ENCODE results near the gene MPV17L2.

The MPV17L2 gene

DNA sequence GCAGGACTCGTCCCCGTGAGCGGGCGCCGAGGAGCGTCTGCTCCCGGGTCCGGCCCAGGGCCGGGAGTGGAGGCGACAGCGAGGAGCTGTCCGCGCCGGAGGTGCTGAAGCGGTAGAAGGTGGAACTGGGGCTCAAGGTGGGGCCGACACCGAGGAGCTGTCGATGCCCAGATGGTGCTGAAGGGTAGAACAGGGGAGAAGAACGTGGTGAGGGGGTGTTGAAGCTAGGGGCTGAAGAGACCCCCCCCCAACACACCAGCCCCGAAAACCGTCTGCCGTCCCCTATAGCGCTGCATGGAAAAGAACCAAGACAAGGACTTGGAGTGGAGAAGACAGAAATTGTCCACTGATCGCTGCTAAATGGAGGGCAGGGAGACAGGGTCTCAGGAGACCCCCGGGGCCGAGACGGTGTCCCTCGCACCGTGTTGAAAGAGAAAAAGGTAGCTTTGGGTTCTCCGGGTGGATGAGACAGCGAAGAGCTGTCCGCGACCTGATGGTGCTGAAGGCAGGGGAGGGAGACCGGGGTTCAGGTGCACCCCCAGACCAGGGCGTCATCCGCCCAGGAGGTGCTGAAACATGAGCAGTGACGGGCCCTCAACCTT, 40.3 kb downstream of the MPV17L2 start:
- no peak for DNase-seq (ENCODE audit: low read depth, low spot score)

DNA sequence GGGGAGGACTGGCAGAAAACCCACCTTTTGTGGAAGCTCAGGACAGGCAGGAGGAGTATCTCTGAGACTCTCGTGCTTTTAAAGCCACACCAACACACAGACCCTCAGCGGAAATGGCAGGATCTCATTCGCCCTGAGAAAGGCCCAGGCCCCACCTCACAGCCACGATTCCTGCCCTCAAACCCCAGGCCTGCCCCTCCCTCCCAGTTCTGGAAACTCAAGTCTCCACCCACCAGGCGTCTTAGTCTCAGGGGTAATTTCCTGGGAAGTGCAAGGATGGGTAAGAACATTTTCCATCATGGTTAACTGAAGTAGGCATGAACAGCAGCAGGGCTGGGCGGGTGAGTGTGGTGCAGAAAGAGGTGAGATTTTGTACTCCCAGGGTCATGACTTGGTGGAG, 41.2 kb downstream of the MPV17L2 start:
- DNase-seq (ENCODE audit: low read depth, low spot score), result no peak

DNA sequence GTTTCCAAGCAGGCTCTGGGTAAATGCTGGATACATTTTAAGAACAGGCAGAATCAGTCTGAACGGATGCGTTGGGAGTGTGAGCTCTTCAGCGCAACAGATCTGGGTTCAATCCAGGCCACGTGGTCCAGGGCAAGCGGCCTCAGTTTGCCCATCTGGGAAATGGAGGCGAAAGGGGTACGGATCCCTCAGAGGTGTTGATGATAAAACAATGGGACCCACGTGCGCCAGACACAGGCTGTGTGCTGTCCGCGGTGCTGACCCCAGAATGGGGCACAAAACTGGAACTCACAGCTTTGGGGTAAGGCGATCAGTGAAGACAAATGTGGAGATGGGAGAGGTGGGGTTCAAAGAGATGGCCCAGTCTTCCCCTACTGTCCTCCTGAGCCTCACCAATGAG, 46.3 kb downstream of the MPV17L2 start:
- no peak for DNase-seq (ENCODE audit: low read depth, low spot score)

DNA sequence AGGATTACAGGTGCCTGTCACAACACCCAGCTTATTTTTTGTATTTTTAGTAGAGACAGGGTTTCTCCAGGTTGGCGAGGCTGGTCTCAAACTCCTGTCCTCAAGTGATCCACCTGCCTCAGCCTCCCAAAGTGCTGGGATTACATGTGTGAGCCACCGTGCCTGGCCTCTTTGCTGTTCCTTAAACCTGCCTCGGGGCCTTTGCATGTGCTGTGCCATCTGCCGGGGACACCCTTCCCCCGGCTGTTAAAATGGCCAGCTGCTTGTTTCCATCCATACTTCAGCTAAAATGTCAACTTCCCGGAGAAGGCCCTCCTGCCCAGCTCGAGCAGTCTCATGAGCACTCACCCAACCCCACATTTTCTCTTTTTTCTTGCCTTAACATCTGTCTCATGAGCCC, 52.3 kb downstream of the MPV17L2 start:
- no peak for DNase-seq (ENCODE audit: low read depth, low spot score)

Measured in activated naive CD8-positive, alpha-beta T cell treated with anti-CD3 and anti-CD28 coated beads, Interleukin-2, amount 50 U/mL, for 16 hours (primary cell).